K562 (cell line): Measurements from ENCODE around the gene DLX2. TPM values are rescaled to one million over a fixed set of nuclear protein-coding genes. Genes with fewer than 3 reads are reported as not detected.
A peak's percentile ranks its signal among the peaks of the same experiment; 100 is the strongest.

Experiments used
- ARID1B ChIP-seq: fragments of 450-650 bp; IDR thresholded peaks from 2 replicates; pipeline ENCODE4 v1.6.1; 2016; ENCODE audit warnings: antibody characterized with exemption, mild to moderate bottlenecking, inconsistent platforms
- ATF1 ChIP-seq, 2 experiments: fragments of 450-650 bp in 1 of 2; IDR thresholded peaks; 2 replicates each; pipeline ENCODE4 v1.6.1; 2016; ENCODE audit warnings: missing compliant biosample characterization in 1 of 2, missing genetic modification characterization in 1 of 2
- CBX1 ChIP-seq: sonication (generic); IDR thresholded peaks from 2 replicates; pipeline ENCODE4 v1.6.1; 2016; ENCODE audit warnings: antibody characterized with exemption, low read depth, mild to moderate bottlenecking
- CBX2 ChIP-seq: fragments of 200-600 bp; sonication (generic); IDR thresholded peaks from one replicate; pipeline ENCODE4 v1.6.1; 2012; ENCODE audit warnings: mild to moderate bottlenecking, low read length, inconsistent platforms; ENCODE audit not compliant: insufficient read depth, poor library complexity, severe bottlenecking
- ETS1 ChIP-seq: conservative IDR thresholded peaks from 2 replicates; pipeline ENCODE4 v1.6.1; 2011; ENCODE audit warnings: low read depth, mild to moderate bottlenecking, low read length; ENCODE audit not compliant: control insufficient read depth
- EZH2 ChIP-seq: IDR thresholded peaks from 2 replicates; pipeline ENCODE4 v1.6.1; 2012; ENCODE audit warnings: low read depth, mild to moderate bottlenecking, inconsistent platforms, low read length, borderline replicate concordance
- FOSL1 ChIP-seq: fragments of 200-800 bp; sonication (Bioruptor generic); conservative IDR thresholded peaks from 2 replicates; pipeline ENCODE4 v1.6.1; 2016; ENCODE audit warnings: missing genetic modification characterization, missing compliant biosample characterization
- GABPB2 ChIP-seq: fragments of 250-450 bp; sonication (Bioruptor Pico); conservative IDR thresholded peaks from 2 replicates; pipeline ENCODE4 v1.5.1; 2021; ENCODE audit warnings: mild to moderate bottlenecking
- HDGF ChIP-seq: fragments of 450-650 bp; IDR thresholded peaks from 2 replicates; pipeline ENCODE4 v1.6.1; 2016
- HMGN3 ChIP-seq: IDR thresholded peaks from 2 replicates; pipeline ENCODE4 v1.6.1; 2011; ENCODE audit warnings: borderline replicate concordance, low read depth, mild to moderate bottlenecking, mixed read lengths, low read length; ENCODE audit not compliant: insufficient read length; ENCODE audit errors: extremely low read depth
- KLF6 ChIP-seq: fragments of 250-450 bp; sonication (Bioruptor Pico); IDR thresholded peaks from 2 replicates; pipeline ENCODE4 v1.4.0; 2020; ENCODE audit warnings: mild to moderate bottlenecking, moderate library complexity, borderline replicate concordance
- MAFF ChIP-seq: IDR thresholded peaks from 2 replicates; pipeline ENCODE4 v1.6.1; 2012; ENCODE audit warnings: low read length, improper control_type of control experiment
- NFE2L1 ChIP-seq: fragments of 450-650 bp; IDR thresholded peaks from 2 replicates; pipeline ENCODE4 v1.6.1; 2016; ENCODE audit warnings: missing genetic modification characterization, low read depth, mild to moderate bottlenecking, missing compliant biosample characterization, moderate library complexity, borderline replicate concordance
- PHF8 ChIP-seq: fragments of 200-600 bp; sonication (generic); IDR thresholded peaks from 2 replicates; pipeline ENCODE4 v1.6.1; 2012; ENCODE audit warnings: mixed run types, mild to moderate bottlenecking, inconsistent platforms, low read length, moderate library complexity, borderline replicate concordance
- POLR3G ChIP-seq: IDR thresholded peaks from 2 replicates; pipeline ENCODE4 v1.6.1; 2011; ENCODE audit not compliant: insufficient read length, insufficient replicate concordance; ENCODE audit errors: extremely low read depth
- RBM15 ChIP-seq: fragments of 200-400 bp; formaldehyde crosslinking; IDR thresholded peaks from 2 replicates; pipeline ENCODE4 v1.6.1; 2018; ENCODE audit warnings: mild to moderate bottlenecking, low read length, moderate library complexity; ENCODE audit not compliant: insufficient read depth
- SUPT5H ChIP-seq: fragments of 450-650 bp; IDR thresholded peaks from 2 replicates; pipeline ENCODE4 v1.6.1; 2016
- TAL1 ChIP-seq: fragments of 450-650 bp; IDR thresholded peaks from 2 replicates; pipeline ENCODE4 v1.6.1; 2016; ENCODE audit warnings: mild to moderate bottlenecking
- YBX1 ChIP-seq: fragments of 450-650 bp; IDR thresholded peaks from 2 replicates; pipeline ENCODE4 v1.7.1; 2016; ENCODE audit warnings: mild to moderate bottlenecking
- ZNF197 ChIP-seq: fragments of 200-800 bp; sonication (Bioruptor generic); IDR thresholded peaks from 2 replicates; pipeline ENCODE4 v1.6.1; 2016; ENCODE audit warnings: low read depth, missing genetic modification characterization, missing compliant biosample characterization
- polyA plus RNA-seq, 8 experiments: library from polyadenylated mRNA; depleted of rRNA in 4 of 8; stranded (reverse) in 5 of 8; unstranded in 3 of 8; fragments of >200 nt; fragmentation: Nextera tagmentation in 2 of 8; fragmentation: Illumina TruSeq in 1 of 8; extraction: Ambion mirVana in 2 of 8; extraction: Trizol in 1 of 8; gene quantifications; 2 replicates each; pipeline versions ENCODE4 v1.2.1 to v1.2.3, GENCODE V29; 2011 to 2014; ENCODE audit warnings: inconsistent platforms in 1 of 8, missing spikeins in 1 of 8
- total RNA-seq, 7 experiments: library from RNA; depleted of rRNA in 6 of 7; stranded (reverse); fragments of >200 nt in 6 of 7; fragmentation: Illumina TruSeq in 2 of 7; extraction: Trizol in 2 of 7; gene quantifications; 2 replicates each; pipeline versions ENCODE4 v1.2.1 to v1.2.3, GENCODE V29; 2011 to 2021; ENCODE audit warnings: low replicate concordance in 1 of 7
- TF ChIP-seq, protein P1 (sequence below): fragments of 450-650 bp; IDR thresholded peaks from 2 replicates; pipeline ENCODE4 v1.6.1; 2018; ENCODE audit not compliant: partially characterized antibody
- TF ChIP-seq, protein P2 (sequence below): fragments of 450-650 bp; formaldehyde crosslinking; IDR thresholded peaks from 2 replicates; pipeline ENCODE4 v1.4.0; 2020; ENCODE audit warnings: mild to moderate bottlenecking, mixed read lengths

The DLX2 gene
- total and polyA plus RNA-seq, 9 of the 15 experiments (the other 6 are each of a cell fraction or from before 2014, with no cell fraction given), result 0.14 to 4.3 (median 0.86) TPM

DNA sequence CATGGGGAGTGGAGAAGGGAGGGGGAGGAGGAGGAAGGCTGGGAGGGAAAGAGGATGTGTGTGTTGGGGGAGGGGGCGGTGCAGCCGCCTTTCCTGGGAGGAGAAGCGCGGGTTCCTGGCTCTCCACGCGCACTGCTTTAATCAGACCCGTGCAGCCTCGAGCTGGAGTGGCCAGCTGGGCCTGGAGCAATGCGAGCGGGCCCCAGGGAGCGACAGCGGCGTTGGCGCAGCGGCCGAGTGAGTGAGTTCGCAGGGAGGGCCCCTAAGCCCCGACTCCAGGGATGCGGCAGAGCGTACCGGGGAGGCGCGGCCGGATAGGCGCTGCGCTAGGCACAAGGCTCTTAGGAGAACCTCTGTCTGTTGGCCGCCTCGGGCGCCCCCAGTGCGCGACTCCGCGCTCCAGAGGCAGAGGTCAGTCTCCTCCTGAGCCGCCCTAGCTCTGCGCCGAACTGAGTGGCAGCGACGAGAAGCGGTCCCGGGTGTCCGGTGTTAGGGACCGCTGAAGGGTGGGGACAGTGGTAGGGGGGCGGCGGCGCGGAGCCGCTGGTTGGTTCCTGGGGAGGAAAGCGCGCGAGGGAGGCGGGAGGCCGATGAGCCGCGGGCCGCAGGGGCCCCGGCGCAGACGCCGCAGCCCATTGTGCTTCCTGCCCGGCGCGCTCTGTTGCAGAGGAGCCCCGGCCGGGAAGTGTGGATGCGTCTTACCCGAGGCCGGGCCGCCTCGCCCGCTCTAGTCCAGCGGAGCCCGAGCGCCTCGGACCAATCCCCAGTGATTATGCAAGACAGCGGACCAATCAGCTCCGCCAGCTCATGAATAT, 17.8 kb downstream of the DLX2 start (continued):
- TF ChIP-seq, protein P1, sequence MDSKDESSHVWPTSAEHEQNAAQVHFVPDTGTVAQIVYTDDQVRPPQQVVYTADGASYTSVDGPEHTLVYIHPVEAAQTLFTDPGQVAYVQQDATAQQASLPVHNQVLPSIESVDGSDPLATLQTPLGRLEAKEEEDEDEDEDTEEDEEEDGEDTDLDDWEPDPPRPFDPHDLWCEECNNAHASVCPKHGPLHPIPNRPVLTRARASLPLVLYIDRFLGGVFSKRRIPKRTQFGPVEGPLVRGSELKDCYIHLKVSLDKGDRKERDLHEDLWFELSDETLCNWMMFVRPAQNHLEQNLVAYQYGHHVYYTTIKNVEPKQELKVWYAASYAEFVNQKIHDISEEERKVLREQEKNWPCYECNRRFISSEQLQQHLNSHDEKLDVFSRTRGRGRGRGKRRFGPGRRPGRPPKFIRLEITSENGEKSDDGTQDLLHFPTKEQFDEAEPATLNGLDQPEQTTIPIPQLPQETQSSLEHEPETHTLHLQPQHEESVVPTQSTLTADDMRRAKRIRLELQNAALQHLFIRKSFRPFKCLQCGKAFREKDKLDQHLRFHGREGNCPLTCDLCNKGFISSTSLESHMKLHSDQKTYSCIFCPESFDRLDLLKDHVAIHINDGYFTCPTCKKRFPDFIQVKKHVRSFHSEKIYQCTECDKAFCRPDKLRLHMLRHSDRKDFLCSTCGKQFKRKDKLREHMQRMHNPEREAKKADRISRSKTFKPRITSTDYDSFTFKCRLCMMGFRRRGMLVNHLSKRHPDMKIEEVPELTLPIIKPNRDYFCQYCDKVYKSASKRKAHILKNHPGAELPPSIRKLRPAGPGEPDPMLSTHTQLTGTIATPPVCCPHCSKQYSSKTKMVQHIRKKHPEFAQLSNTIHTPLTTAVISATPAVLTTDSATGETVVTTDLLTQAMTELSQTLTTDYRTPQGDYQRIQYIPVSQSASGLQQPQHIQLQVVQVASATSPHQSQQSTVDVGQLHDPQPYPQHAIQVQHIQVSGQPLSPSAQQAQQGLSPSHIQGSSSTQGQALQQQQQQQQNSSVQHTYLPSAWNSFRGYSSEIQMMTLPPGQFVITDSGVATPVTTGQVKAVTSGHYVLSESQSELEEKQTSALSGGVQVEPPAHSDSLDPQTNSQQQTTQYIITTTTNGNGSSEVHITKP, result no peak
- TF ChIP-seq TAL1 (peak; percentile 41; the same call in 1 of the 2 replicates), CBX1 (no peak; the same call in 1 of the 2 replicates), SUPT5H (peak; percentile 90), GABPB2 (CRISPR knock-in tag) (no peak), MAFF (no peak), HMGN3 (peak; percentile 57), ARID1B (peak; percentile 72), KLF6 (CRISPR knock-in tag) (no peak), ATF1 (CRISPR knock-in tag; IDR thresholded peaks at IDR 0.05) (no peak), ATF1 (tag; IDR thresholded peaks at IDR 0.05) (peak; percentile 68; the same call in 1 of the 2 replicates), PHF8 (peak; percentile 75), NFE2L1 (tag) (no peak), YBX1 (no peak), HDGF (no peak), RBM15 (no peak), CBX2 (no peak), FOSL1 (peak; percentile 66), ZNF197 (CRISPR knock-in tag) (no peak), POLR3G (no peak), ETS1 (0 out of 2 replicates have a peak, but pooled peaks have one; percentile 53), EZH2 (no peak)
- TF ChIP-seq, protein P2, sequence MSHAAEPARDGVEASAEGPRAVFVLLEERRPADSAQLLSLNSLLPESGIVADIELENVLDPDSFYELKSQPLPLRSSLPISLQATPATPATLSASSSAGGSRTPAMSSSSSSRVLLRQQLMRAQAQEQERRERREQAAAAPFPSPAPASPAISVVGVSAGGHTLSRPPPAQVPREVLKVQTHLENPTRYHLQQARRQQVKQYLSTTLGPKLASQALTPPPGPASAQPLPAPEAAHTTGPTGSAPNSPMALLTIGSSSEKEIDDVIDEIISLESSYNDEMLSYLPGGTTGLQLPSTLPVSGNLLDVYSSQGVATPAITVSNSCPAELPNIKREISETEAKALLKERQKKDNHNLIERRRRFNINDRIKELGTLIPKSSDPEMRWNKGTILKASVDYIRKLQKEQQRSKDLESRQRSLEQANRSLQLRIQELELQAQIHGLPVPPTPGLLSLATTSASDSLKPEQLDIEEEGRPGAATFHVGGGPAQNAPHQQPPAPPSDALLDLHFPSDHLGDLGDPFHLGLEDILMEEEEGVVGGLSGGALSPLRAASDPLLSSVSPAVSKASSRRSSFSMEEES (CRISPR knock-in tag), result no peak
